ENCODE results near the gene DNAH17. TPM values are rescaled to one million over a fixed set of nuclear protein-coding genes. Genes with fewer than 3 reads are reported as not detected.

Gene DNAH17
- total RNA-seq, 1 experiment from 2014 or later: 2.2 TPM

DNA sequence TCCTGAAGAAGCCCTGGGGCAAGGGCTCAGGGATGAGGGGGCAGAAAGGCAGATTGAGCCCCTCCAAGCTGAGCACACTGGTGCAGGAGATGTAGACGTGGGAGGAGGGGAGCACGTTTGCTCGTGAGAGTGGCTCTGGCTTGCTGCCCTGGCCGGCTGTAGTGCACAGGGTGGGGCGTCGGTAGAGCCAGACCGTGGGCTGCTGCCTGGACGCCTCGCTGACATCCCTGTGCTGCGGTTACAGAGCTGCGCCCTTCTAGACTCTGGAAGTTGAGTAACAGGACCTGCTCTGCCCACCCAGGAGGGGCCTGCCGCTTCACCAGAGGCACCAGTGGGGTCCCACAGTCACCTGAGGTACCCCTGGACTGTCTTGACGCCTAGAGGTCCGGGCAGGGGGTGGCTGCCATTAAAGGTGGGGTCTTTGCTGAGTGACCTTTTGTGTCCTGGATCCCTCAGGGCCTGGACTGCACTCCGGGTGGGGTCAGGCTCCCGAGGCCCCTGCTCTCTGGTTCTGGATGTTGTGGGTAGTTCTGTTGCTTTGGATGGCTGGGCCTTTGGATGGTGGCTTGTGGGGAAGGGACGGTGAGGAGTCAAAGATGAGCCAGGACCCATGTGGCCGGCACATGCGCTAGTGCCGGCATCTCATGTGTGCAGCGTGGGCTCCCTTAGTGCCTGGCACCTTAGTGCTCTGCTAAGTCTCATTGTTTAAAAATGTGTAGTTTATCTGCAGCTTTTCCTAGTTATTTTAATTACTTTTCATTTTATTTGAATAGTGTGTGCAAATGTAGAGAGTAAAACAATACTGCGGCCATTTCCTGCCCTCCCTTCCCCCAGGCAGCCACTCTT is 157.0 kb downstream of the DNAH17 start:
- DNase-seq (ENCODE audit: extremely low read depth, low read depth): no peak

DNA sequence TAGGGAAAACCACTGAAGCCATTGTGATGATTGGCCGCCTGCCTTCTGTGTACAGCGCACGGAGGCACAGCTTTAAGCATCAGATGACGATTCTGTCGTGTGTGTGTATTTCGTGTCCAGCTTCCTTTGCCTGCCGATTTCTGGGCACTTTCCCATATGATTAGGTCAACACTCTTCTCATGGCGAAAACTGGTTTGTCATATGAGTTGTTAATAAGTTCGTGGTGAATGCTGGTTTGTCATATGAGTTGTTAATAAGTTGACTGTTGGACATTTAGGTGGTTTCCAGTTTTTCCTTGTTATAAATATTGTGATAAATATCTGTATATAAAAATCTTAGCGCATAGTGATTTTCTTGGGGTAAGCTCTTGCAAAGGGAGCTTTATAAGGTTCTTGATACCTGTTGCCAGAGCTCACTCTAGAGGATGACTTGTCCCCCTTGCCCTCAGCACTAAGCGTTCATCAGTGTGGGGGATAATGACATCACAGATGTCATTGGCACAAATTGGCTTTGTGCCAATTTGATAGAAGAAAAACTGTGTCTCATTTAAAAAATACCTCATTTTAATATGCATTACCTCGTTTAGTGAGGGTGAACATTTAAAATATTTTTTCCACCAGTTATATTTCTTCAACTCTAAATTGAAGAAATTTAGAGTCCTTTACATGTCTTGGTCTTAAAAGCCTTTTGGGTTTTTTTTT is 158.7 kb downstream of the DNAH17 start:
- no peak for DNase-seq (ENCODE audit: extremely low read depth, low read depth)

DNA sequence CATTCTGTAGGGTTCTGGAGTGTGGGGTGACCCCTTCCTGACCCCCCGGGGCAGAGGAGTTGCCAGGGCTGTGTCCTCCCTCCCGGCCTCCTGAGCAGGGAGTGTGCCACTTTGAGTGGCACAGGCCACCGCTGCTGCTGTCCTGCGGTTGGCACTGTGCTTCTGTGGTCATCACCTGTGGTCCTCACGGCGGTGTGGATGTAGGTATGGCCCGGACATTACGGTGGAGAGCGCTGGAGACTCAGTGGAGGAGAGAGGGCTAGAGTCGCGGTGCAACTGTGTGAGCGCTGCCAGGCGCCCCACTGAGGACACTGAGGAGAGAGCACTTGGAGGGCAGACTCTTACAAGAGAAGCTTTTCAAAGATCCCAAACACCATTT is 159.7 kb downstream of the DNAH17 start:
- no peak for DNase-seq (ENCODE audit: extremely low read depth, low read depth)

DNA sequence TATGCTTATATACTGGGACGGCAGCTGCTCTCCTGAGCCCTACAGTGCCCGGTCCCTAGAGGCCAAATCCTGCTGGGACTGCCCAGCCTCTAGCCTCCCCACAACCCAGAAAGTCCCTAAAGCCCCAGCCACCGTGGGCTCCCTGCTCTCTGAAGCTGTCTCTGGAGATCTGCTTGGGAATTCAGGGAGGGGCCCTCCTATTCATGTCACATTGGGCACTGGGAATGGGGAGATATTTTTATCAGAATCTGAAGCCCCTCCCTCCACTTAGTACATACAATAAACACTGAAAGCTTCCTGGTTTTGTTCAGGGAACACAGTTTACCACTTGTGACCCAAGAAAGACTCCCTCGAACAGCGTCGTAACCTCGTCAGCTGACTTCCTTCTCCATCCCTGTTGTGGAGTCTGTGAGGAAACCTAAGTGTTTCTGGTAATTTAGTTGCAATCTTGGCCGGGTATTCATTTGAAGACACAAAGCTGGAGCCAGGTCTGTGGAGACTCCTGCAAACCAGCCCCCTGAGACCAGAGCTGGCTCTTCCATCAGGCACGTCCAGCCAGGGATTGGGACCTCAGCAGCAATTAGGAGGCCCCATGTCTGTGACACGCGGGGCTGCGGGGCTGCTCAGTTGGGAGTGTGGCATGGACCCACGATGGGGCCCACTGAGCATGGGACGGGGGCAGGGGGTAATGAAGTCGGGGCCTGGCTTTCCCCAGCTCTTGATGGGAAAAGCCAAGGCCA is 160.2 kb downstream of the DNAH17 start:
- no peak for DNase-seq (ENCODE audit: extremely low read depth, low read depth)

DNA sequence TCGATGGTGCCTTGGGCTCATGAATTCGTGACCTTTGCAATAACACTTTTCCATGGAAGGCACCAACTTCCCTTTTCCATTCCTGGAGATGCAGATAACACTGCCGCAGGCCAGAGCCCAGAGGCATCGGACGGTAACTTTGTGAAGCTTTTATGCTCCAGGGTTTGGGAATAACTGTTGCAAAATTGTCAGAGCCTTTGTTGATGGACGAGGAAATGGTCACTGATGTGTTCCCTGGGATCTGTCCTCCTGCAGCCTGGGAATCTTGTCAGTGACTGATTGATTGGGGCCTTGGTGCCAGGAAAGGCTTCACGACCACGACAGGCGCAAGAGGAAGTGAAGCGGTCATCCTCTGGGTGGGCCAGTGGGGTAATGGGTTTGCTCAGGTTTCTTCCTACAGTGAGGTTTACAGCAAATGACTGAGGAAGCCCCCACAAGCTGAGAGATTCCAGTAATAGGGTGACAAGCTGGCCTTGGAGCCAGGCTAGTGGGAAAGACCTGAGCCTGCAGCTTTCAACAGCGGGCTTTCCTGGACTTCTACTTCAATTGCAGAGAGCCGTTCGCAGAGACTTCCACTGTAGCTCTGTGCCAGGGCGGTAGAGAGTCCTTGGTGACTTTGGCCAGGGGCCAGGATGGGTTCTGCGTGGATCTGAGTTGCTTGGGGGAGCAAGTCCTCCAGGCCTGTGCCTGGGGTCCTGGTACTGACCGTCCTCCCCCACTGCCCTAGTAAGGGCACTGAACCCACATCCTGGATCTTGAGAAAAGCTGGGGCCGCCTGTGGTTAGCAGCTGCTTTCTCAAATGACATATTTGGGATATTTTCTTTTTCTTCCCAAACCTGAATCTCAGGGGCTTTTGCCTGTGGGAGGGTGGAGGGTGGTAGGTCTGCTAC is 161.1 kb downstream of the DNAH17 start:
- no peak for DNase-seq (ENCODE audit: extremely low read depth, low read depth)

DNA sequence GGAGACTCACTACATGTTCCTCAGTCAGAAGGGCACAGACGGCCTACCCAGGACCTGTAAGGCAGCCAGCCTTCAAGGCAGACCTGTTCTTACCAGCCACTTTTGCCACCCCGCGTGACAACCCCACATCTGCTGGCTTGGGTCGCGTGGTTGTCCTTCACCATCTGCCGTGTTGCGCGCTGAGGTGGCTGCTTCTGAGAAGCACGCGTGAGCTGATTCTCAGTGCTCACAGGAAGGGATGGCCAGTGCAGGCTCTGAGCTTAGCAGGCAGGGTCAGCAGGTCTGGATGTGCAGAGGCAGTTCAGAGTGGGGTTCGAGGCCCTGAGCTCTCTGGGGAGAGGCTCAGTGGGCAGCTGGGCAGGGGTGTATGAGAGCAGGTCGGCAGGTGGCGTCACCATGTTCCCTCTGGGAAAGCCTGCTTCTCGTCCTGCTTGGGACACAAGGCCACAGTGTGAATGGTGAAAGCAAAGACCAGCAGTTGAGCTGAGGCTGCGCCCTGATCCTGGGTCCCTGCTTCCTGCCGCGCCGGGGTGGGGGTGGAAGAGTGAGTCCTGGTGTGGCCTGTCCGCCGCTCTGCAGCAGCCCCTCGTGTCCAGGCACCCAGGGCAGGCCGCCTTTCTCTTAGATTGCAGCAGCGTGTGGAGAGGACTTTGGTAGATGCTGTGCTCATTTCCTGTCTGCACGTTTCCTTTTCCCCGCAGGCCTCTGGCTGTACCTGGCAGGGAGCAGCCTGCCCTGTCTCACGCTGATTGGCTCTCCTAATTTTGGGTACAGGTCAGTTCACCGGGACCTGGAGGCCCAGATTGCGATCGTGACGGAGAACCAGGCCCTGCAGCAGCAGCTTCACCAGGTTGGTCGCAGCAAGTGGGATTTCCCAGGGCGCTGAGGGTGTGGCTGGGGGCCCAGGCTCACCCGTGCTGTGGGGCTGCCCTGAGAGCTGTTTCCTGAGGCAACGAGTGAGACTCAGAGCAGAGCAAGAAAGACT is 162.7 kb downstream of the DNAH17 start:
- no peak for DNase-seq (ENCODE audit: extremely low read depth, low read depth)

DNA sequence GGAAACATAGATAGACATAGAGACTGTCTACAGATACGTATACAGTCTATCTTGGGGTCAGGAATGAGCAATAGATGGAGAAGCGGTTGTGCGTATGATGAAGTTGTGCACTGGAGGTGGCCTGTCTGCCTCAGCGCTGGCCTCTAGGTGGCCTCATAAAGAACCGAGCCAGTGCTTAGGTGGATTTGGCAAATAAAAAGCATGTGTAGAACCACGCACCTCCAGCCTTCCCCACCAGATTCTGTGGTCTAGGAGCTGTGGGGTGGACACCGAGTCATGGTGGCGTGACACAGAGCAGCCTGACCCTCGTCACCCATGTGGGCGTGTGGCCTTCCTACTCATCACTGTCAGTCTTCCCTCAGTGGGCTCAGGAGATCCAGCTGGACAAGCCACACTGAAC is 164.8 kb downstream of the DNAH17 start:
- no peak for DNase-seq (ENCODE audit: extremely low read depth, low read depth)

DNA sequence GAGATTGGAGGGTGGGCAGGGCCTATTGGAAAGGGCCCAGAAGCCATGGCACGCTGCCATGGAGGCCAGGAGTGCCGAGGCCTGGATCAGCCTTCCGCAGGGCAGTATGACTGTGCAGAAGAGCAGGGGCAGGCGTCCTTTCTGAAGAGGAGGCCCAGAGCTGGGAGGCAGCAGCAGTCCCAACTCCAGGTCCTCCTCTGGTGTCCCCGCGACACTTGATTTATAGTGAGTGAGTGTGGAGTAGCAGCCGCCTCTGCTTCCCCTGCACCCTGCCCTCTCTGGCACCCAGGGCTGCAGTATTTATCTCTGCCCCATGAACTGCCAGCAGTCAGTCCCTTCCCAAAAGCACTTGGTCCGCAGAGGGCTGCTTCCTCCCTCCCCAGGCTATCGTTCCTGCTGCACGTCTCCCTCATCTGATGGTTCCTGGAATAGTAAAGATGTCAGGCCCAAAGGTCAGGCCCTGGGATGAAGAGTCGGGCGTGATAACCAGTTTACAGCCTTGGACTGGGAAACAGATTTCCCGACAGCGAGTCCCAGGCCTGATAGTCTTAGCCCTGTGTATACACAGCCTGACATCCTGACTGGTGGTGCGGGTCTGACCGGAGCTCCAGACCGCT is 165.8 kb downstream of the DNAH17 start:
- DNase-seq (ENCODE audit: extremely low read depth, low read depth): no peak

DNA sequence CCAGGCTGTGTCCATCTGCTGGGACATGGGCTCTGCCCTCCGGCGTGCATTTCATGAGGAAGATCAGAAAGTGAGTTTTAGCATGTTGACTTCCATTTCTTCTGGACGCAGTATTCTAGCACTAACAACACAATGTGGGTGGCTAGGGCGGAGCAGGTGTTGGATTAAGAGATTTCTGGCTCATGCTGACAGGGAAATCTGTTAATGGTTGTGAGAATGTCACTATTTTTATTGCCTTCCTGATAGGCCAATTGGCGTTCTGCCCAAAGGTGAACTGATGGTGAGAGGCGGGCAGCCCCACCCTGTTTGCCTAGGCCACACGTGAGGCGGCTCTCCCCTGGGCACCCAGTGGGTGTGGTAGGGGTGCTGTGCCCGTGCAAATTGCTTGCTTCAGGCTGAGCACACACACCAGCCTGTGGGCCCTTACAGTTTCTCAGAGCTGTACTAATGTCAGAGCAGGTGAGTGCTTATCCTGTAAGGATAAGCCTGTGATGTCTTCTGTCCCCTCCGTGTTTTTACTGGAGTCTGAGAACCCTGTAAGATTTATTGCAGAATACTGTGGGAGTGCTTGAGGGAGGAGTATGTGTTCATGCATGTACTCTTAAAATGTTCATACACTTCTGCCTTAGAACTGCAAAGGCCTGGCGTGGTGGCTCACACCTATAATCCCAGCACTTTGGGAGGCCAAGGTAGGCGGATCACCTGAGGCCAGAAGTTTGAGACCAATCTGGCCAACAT is 167.8 kb downstream of the DNAH17 start:
- DNase-seq (ENCODE audit: extremely low read depth, low read depth): no peak

DNA sequence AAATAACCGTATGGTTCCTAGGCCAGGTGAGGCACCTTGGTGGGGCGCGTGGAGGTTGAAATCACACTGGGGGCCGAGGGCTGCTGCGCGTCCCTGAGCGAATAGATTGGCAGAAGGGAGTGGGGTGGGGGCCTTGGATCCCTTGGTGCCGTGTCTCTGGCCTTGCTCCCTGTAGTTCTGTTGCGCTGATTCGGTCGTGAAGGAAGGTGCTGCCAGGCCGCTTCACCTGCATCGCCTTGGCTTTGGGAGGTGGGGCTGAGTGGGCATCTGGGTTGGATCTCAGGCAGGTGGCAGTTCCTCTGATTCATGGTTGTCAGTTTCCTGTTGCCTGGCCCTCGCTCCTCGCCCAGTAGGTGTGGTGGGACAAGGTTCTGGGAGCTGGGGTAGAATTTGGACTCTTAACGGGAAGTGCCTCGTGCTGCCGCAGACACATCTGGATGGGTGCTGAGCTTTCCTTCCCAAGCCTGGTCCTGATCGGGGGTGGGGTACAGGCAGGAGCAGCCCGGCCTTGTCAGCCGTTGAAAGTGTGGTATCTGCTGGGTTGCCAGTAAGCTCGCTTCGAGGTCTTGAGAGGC is 168.6 kb downstream of the DNAH17 start:
- no peak for DNase-seq (ENCODE audit: extremely low read depth, low read depth)

DNA sequence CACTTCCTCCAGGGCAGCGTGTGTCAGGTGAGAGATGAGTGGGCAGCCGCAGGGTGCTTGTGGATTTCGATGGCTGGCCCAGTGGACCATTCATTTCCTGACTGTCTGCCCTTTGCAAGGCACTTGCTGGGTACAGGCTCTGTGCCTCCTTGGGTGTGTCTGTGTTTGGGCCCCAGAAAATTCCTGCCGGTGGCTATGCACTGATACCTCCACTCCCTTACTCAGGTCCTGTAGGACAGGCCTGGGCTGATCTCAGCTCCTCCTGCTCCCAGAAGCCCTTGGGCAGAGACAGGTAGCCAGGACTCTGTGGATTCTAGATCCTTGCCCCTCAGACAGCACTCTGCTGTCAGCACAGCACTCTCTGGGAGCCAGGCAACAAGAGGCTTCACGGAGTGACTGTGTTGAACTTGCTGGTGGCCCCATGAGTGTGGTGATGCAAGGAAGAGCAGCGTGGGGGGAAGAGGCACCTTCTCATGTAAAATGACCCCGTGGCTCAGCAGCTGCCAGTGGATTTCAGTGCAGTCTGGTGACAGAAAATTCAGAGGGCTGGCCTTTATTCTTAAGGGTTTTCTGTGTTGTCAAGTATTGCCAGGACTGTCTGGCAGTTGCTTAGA is 169.7 kb downstream of the DNAH17 start:
- DNase-seq (ENCODE audit: extremely low read depth, low read depth): no peak

DNA sequence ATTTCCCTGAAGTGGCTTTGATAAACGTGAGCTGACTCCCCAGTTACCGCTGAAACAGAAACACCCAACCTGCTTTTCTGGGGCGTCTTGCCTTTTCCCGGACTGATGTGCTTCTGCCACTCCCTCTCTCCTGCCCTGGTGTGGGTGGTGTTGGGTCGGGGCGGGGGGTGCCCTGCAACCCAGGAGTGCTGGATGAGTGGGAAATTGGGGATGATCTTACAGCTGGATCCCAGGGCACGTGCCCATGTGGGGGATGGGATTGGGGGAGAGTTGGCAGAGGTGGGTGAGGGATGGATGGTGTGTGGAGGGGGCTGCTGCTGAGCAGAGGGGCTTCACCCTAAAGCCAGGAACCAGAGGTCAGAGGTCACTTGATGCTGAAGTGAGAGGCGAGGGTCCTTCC is 170.3 kb downstream of the DNAH17 start:
- no peak for DNase-seq (ENCODE audit: extremely low read depth, low read depth)

DNA sequence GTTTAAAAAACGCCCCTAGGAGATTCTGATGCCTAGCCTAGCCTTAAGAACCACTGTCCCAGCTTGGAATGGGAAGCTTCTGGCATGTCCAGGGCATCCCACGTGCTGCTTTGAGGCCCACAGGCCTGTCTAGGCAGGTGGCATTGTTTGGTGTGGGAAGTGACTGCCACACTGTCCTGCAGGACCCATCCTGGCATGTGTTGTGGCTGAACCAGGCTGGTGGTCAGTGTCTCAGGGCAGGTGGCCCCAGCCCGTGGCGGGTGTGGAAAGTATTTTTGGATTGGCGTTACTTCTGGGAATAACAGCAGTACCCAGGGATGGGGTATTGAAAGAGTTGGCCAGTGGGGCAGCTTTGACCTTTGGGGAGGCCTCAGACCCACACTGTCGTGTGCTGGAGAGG is 170.8 kb downstream of the DNAH17 start:
- no peak for DNase-seq (ENCODE audit: extremely low read depth, low read depth)

DNA sequence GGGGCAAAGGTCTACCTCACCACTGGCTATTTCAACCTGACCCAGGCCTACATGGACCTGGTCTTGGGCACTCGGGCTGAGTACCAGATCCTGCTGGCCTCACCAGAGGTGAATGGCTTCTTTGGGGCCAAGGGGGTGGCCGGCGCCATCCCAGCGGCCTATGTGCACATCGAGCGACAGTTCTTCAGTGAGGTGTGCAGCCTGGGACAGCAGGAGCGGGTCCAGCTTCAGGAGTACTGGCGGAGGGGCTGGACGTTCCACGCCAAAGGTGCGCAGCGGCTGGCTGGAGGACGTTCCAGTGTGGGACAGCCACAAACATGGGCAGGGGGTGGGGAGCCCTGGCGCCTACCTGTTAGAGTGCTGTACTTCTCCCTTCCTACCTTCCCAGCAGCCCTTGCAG is 173.4 kb downstream of the DNAH17 start:
- no peak for DNase-seq (ENCODE audit: extremely low read depth, low read depth)

DNA sequence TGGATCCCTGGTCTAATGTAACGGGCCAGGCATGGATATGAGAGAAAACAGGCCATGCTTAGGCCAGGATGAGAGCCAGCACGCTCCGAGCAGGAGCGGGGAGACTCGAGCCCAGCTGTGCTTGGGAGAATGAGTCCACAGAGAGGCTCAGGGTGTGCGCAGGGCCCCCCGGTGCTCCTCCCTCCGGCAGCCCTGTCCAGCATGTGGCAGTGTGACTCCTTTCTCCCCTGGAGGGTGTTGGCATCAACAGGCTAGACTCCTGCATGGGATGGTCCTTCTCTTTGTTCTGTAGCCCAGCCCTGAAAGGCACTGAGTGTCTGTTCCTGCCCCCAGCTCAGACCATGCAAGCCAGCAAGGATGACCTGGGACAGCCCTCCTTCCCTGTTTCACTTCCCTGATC is 175.3 kb downstream of the DNAH17 start:
- DNase-seq (ENCODE audit: extremely low read depth, low read depth): no peak

DNA sequence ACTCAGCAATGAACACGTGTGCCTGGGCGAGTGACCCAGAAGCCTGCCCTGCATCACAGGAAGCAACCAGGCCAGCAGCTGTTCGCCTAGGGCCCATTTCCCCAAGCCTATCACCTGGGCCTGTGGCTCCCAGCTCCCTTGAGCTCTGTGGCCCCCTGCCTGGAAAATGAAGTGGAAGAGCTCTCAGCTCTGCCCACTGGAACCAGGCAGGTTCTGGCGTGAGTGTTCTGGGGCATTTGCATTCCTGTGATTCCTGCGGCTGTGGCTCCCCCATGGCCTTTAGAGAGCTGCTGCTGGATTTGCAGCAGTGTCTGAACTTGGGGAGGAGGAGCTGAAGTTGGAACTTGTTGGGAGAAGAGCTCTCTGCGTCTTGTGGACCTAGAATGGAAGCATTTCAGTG is 175.9 kb downstream of the DNAH17 start:
- DNase-seq (ENCODE audit: extremely low read depth, low read depth): no peak

DNA sequence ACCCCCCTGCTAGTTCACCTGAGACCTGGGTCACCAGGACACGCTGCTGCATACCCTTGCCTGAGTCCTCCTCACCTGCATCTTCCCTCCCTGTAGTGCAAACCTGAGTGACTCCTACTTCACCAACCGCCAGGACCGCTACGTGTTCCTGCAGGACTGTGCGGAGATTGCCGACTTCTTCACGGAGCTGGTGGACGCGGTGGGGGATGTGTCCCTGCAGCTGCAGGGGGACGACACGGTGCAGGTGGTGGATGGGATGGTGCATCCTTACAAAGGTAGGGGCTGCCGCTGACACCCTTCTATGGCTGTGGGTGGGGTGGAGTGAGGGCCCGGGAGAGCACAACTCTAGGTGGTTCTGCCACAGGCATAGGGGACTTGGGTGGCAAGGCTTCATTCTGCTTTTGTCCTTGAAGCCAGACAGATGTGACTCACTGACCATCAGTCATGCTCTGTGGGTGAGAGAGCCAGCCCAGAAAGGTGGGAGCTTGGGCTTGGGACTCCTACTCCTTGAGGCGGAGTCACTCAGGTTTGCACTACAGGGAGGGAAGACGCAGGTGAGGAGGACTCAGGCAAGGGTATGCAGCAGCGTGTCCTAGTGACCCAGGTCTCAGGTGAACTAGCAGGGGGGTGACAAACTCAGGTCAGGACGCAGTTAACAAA is 176.5 kb downstream of the DNAH17 start:
- no peak for DNase-seq (ENCODE audit: extremely low read depth, low read depth)

Data from NCI-H460 (cell line).